GM21717 (cell line): Measurements from ENCODE around the gene MSH5.

ENCODE experiments used
- ATAC-seq: cut with Tn5 transposase; IDR thresholded peaks from one replicate; pipeline ENCODE4 v1.9.1; 2021; ENCODE audit warnings: mild to moderate bottlenecking, moderate library complexity; ENCODE audit not compliant: unreplicated experiment

The MSH5 gene

DNA sequence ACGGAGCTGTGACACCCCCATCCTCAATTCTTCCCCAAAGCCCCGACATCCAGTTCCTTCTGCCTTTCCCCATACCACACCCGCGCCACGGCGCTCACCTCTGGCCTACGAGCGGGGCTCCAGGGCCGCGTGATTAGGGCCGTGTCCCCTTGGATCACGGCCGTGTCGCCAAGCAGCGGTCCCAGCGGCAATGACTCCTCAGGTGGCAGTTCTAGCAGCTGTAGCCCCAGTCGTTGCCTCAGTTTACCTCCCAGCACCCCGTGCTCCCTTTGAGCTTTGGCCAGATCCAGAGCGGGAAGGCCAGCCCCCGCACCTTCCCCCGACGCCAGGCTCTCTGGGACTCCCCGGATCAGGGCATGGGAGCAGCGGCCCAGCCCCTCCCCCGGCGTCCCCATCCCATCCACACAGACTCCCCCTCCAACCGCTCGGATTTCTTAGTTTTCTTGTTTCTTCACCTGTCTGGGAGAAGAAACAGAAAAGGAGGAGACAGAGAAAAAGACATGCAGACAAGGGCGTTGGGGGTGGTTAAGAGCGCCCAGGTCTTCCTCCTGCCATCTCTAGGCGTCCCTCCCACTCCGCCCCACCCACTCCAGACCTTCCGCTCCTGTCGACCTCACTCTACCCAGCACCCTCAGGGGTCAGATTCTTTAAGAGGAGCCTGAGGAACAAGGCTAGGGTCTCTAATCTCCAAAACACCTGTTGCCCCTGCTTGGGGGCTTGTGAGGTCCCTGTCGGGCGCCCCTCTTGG, 10.9 kb upstream of the MSH5 start, which contains the start of gene DDAH2:
Gene DDAH2, minus strand, starts transcription at position 533 of the 748 bp plus-strand sequence. Its CDS starts 138 bp downstream, at position 395.
- no peak for ATAC-seq

DNA sequence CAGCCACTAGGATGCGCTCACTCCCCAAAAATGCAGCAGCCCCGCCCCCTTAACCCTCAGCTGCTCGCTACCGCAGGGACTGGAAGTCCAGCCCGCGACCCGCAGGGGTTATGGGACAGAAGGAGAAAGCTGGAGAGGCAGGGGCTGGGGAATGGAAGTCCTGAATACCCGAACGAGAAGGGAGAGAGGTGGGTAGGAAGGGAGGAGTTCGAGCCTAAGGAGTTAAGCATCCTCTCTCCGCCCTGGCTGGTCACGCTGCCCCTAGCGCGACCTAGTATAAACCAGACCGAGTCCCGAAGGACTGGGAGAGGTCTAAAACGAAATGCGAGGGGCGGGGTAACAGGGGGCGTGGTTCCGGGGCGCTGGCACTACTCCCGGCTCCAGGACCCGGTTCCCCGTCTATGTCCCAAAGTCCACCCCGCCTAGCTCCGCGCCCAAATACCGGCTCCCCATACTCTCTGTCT, 10.3 kb upstream of the MSH5 start:
- no peak for ATAC-seq

DNA sequence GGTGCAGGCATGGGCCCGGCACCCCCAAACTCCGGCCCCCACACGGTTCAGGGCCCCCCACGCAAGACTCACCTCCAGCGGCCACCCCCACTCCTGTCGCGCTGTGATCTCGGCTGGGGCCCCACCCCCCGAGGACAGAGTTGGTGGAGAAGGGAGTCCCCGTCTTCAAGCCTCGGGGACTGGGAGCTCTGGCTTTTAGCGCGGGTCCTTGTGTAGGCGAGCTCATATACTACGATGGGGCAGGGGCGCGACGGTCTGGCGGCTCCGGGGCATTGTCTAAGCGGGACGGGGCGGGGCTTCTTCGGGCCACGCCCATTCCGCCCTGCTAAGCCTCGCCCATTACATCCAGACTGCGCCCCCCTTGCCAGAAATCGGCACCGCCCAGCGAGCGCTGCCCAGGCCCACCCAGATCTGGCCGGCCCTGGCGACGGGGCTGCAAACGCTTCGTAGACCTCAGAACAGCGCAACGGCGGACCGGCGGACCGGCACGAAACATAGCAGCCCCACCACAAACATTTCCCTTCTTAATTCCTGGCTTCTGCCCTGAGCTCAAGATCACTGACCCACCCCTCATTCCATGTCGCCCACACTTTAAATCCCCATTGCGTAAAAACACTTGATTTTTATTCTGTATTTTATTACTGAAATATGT, 9.7 kb upstream of the MSH5 start:
- ATAC-seq, result no peak

DNA sequence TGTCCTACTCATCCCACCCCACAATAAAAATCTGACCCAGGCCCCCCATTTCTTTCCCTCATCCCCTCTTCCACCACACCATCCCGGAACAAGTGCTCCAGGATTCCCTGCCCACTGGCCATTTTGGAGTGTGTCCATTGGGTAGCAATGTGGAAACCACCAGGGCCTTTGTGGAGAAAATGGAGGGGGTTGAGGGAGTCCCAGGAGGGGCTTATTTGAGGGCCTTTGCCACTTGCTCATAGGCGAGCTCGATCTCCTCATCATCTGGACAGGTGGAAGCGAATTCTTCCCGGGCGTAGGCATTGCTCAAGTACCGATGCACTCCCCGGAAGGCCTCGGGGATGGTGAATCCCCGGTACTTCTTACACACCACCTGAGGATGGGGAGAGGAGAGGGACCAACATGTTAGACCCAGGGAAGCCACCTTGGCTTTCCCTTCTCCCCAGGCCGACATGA, 9.1 kb upstream of the MSH5 start:
- ATAC-seq, result no peak

DNA sequence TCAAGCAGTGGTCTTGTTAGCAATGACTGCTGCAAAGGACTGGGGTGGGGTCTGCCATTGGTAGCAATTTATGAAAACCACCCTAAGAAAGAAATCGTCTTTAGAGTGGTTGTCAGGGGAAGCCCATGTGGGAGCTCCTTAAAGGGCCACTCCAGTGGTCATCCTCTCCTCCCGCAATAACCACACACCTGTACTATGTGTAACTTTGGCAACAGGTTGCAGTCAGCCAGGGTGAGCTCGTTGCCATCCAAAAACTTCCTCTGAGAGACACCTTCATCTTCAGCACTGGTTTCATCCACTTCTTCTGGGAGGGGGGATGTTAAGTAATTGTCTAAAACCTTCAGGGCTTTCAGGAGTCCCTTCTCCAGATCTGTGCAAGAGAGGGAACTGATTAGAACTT, 7.8 kb upstream of the MSH5 start:
- ATAC-seq, result no peak

DNA sequence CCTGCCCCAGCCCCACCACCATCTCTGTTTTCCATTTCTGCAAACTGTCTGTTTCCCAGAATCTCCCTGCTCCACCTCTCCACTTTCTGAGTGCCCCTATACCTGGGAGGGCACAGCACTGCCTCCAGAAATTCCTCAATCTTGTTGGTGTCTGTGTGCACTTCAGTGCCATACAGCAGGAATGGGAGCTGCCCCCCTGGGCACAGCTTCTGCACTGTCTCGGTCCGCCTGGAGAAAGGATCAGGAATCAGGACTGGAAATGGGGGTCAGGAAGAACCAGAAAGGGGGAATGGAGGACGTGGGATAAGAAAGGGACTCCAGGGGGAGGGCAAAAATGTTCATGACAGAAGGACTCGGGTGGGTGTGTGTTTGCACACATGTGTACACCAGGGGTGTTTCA, 6.1 kb upstream of the MSH5 start:
- ATAC-seq, result no peak

DNA sequence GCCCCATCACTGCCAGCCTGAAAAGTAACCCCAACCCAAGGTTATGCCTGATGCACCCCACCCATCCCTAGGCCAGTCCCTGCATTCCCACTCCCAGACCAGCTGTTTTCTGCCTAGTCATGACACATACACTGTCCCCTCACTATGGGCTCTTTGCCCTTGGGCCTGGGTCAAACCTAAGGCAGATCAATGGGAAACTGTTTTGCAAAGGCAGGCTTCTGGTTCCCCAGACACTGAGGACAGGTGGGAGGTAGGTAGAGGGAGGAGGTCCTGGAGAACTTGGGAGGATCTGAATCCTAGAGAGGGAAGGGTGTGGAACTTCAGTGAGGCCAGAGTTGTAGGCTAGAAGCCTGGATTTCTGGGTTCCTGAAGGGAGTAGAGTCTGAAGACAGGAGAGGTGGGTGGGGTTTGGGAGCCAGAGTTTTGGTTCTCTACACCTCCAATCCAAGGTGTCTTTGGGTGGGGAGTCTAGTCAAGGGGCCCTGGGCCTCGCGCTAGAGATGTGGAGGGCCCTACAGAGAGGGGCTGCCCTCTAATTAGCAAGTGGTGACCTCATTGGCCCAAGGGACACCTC, 5.5 kb upstream of the MSH5 start:
- no peak for ATAC-seq

DNA sequence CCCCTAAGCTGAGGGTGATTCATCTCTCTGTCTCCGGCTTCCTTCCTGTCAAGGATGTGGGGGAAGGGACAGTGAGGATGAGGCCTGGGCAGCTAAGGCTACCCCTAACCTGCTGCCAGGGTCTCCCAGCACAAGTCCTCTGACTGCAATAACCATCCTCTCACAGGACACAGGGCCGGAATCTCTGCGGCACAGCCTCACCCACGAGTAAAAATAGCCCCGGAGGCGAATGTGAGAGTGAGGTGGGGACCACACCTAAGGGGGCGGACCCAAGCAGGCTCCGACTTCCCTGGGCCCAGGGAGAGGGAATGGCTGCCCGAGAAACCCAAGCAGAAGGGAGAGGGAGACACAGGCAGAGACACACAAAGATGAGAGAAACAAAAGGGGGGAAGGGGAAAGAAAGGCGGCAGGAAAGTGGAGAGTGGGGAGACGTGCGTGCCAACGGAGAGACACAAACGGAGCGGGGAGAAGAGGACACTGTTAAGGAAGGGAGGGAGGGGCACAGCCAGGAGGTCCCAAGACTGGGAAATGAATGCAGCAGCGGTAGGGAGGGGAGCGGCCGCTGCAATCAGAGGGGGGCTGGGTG, 4.9 kb upstream of the MSH5 start:
- ATAC-seq, result no peak

DNA sequence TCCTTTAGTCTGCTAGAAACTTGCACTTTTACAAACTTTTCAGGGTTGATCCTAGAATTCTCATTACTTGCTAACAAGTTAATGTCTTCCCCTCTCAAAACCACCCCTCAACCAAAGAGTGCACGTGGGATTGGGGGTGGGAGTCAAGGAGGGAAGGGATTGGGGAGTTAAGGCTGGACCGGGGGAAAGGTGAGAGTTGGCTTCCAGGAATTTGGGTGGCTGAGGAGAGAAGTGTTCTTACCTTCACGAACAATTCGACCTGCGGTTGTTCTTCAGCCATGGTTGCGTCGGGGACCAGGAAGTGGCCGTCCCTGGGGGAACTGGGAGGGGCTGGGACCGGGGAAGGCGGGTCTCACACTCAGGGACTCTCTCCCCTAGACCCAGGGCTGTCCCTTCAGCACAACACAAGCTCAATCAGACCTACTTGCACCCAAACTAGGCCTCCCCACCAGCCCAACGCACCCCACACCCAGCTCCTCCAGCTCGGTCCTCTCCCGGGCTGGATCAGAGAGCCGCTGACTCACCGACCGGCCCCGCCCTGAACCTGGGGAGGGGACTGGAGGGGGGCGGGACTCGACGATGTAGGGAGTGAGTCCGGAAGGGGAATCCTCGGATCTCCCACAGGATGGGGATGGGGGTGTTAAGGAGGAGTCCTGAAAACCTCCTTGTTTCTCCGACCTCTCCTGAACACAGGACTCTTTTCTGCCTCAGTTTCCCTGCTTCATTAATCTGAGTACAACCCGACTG, 3.6 kb upstream of the MSH5 start, which contains the start of gene CLIC1:
Gene CLIC1, minus strand, starts transcription at position 510 of the 747 bp plus-strand sequence. Its CDS starts 230 bp downstream, at position 280.
- ATAC-seq, result peak; percentile 24

DNA sequence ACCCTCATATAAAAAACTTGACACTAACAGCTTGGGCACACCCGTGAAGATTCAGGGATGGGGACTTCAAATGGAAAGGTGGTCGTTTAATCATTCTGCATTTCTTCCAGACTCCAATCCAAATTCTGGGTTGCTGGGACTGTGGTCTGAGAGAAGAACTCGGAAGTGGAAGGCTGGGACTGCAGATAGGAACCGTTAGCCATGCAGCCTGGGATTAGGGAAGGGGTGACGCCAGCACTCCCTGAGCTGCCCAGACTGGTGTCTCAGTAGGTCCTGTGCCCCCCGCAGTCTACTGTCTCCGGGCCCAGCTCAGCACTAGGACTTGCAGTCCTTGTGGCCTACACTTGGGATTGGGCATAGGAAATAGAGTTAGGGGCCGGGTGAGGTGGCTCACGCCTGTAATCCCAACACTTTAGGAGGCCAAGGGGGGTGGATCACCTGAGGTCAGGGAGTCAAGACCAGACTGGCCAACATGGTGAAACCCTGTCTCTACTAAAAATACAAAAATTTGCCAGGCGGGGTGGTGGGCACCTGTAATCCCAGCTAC, 3.0 kb upstream of the MSH5 start:
- no peak for ATAC-seq

DNA sequence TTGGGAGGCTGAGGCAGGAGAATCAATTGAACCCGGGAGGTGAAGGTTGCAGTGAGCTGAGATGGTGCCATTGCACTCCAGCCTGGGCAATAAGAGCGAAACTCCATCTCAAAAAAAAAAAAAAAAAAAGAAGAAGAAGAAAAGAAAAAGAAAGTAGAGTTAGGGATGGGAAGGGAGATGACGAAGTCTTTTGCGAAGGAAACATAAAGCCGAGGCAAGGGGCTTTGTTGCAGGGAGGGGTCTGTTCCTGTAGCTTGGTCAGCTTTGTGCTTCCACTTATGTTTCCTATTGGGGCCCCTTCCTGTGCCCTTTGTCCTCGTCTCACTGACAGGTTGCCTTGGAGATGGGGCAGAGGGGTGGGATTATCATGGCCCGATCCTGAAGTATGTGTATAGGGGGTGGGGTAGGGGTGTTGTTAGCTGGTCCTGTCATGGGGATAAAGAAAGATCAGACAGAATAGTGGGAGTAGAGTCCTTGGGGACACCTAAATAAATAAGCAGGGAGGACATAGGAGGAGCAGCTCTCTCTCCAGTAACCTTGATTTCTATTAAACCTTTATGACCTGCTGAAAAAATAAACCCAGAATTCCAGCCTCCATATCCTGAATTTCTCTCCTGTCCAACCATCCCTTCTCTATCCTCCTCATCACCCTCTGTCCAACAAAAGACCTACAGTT, 2.4 kb upstream of the MSH5 start:
- ATAC-seq, result no peak

DNA sequence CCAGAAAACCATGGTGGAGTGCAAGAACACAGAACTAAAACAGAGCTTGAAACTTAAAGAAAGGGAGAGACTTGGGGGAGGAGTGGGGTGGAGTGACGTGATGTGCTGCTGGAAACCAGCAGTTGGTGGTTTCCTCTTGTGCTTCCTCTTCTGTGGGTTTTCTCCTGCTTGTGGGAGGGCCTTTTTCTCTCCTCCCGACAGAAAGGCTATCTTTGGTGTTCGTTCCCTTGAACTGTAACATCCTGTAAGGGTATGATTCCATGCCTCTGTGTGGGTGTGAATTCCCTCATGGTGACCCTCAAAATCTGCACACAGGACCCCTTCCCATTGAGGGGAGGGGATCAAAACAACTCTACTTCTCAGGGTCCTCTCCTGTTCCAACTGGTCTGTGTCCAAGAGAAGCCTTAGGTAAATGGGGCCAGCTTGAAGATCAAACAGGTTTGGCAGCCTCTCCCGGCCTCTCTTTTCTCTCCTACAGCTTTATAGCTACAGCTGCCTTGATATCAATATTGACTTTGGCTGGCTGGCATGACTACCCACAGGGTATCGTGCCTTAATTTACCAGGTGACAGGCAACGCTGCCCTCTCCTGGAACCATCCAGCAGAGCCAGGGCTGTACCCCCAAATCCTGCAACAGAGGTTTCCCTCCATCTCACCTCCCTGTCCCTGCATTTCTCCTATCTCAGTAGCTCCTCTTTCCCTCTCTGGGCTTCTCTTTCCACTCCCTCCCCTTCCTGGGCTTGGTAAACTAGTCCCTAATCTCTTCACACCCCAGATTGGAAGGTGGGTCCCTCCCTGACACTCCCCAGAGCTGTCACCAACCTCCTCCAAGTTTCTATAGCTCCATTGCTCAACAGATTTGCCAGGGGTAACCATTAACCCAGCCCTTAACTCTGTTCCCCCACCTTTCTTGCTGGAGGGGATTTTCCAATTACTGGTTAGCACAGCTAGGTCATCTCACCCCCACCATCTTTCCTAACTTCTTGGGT, 1.5 kb upstream of the MSH5 start:
- ATAC-seq, result no peak

DNA sequence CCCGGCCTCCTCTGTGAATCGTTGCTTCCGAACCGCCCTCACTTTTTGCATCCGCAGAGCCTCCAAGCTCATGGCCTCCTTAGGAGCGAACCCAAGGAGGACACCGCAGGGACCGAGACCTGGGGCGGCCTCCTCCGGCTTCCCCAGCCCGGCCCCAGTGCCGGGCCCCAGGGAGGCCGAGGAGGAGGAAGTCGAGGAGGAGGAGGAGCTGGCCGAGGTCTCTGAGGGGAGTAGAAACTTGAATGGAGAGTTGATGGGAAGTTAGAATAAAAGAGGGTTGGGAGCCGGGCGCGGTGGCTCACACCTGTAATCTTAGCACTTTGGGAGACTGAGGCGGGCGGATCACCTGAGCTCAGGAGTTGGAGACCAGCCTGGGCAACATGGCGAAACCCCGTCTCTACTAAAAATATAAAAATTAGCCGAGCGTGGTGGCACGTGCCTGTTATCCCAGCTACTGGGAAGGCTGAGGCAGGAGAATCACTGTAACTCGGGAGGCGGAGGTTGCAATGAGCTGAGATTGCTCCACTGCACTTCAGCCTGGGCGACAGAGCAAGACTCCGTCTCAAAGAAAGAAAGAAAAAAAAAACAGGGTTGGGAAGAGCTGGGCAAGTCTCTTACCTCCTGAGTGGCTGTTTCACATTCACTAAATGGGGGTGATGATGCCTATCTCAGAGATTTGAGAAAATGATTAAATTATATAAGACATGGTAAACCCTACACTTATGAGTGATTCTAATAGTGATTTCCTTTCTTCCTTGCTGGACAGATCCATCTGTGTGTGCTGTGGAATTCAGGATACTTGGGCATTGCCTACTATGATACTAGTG, 805 bp downstream of the MSH5 start:
- peak; percentile 4 for ATAC-seq

DNA sequence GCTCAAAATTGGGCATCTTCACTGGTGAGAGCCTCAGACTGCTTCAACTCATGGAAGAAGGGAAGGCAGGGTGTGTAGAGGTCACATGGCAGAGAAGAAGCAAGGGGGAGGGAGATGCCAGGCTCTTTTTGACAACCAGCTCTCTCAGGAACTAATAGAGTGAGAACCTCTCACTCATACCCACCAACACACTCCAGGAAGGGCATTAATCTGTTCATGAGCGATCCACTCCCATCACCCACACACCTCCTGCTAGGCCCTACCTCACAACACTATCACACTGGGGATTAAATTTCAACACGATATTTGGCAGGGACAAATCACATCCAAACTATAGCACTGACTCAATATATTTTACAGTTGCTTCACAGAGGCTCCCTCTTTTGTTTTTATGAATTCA, 2.0 kb downstream of the MSH5 start:
- ATAC-seq, result no peak

DNA sequence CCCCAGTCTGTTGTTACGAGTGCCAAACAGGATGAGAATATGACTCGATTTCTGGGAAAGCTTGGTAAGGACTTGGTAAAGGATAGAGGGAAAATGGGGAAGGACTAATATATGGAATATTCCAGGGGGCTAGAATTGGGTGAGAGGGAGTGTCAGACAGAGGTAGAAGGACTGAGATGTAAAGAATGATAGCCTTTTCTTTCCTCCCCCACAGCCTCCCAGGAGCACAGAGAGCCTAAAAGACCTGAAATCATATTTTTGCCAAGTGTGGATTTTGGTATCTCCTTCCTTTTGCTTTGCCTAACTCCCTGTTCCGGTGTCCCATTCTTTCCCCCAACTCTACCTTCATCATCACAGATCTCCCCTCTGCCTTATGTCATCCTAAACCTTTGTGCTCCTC, 3.1 kb downstream of the MSH5 start:
- ATAC-seq, result no peak

DNA sequence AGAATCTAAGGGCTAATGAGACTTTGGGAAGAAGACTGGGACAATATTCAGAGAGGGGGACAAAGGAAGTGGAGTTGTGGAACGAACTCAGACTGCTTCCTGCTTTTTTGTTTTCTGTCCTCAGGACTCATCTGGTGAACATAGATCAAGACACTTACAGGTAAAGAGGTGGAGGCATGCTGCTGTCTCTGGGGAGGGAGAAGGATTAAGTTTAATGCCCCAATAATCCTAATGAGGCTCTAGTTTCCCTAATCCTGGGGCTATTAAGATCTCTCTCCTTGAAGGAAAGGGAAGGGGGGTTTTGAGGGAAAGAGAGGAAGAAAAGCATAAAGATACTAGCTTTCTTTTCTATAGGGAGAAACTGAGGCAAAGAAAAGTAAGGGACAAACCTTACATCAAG, 4.6 kb downstream of the MSH5 start:
- no peak for ATAC-seq

DNA sequence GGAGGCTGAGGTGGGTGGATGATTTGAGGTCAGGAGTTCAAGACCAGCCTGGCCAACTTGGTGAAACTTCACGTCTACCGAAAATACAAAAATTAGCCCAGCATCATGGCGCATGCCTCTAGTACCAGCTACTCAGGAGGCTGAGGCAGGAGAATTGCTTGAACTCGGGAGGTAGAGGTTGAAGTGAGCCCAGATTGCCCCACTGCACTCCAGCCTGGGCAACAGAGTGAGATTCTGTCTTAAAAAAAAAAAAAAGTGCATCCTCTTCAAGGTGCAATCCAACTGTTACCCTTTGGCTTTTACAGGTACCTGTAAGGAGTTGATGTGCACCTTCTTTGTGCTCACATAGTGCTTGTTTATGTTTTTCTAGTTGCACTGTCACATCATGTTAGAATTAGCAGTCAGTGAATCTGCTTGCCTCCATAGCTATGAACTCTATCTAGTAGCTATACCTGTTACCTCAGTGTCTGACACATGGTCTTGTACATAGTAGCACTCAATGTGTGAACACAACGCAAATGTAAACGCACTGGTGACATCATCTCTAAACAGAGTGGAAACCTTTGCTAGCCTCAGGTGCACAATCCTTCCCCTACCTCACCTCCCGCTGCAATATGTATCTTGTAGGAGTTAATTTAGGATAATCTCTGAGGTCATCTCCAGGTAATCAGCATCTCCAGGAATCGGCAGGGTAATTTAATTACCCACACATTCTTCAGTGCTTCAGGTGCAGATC, 9.7 kb downstream of the MSH5 start:
- no peak for ATAC-seq
